ENCODE results near the gene PTPRJ. TPM values are rescaled to one million over a fixed set of nuclear protein-coding genes. Genes with fewer than 3 reads are reported as not detected.

Gene PTPRJ
- total and polyA plus RNA-seq, 2 of the 13 experiments (the other 11 are each of a cell fraction or from before 2014, with no cell fraction given) = 1.0 to 1.2 TPM

- TF ChIP-seq ZNF20 (CRISPR knock-in tag; IDR thresholded peaks at IDR 0.05) (no peak), FOXA1 (IDR thresholded peaks at IDR 0.05) (no peak), FOXA1 (CRISPR knock-in tag; IDR thresholded peaks at IDR 0.05) (no peak), TAF1 (CRISPR knock-in tag; IDR thresholded peaks at IDR 0.05) (no peak), PLSCR1 (CRISPR knock-in tag; IDR thresholded peaks at IDR 0.05; ENCODE audit: borderline replicate concordance) (no peak)
Measured at GRCh38 chr11:48018528-48019216, 38.3 kb downstream of the PTPRJ start (continued).

GRCh38 chr11:48019217-48019584 lies 38.8 kb downstream of the PTPRJ start:
- Histone ChIP-seq H4K20me1 (ENCODE audit: insufficient read depth, low read length) (no peaks in the 10 kb centered on the region), H3K79me2 (ENCODE audit: insufficient read depth, low read length) (no peaks in the 10 kb centered on the region), H2AFZ (ENCODE audit: low read length) (no peak overlapping the region), H3K4me2 (ENCODE audit: low read depth, low read length) (no peak overlapping the region), H3K27me3 (ENCODE audit: control insufficient read depth in 1 of 2, insufficient read depth in 2 of 2, low read length in 2 of 2) (no peaks in the 10 kb centered on the region), H3K9ac (ENCODE audit: insufficient read depth, low read depth, low read length) (no peak overlapping the region), H3K9me3 (ENCODE audit: low read length) (no peaks in the 10 kb centered on the region), H3K27ac (ENCODE audit: extremely low read length, insufficient read depth, low read length) (no peak overlapping the region), H3K4me3 (replicated peaks in 1 of 3; ENCODE audit: insufficient read depth in 1 of 3, low read depth in 2 of 3, low read length in 3 of 3) (no peak overlapping the region), H3K4me1 (ENCODE audit: insufficient read depth, low read length) (no peaks in the 10 kb centered on the region), H3K36me3 (replicated peaks in 1 of 2; ENCODE audit: control insufficient read depth in 1 of 2, insufficient read depth in 2 of 2, low read length in 2 of 2) (no peaks in the 10 kb centered on the region)
- DNase-seq (ENCODE audit: low spot score) (no peak), ATAC-seq (no peak), FAIRE-seq (no peak)
- intact Hi-C loops (cut with micrococcal nuclease; ENCODE audit: unreplicated experiment) (no loop called here), in situ Hi-C loops (cut with HindIII; ENCODE audit: extremely low pct_ligation_motif_present, low pct_unique_long_range_greater_than_20kb) (no loop called here)
- BruUV-seq (replicated peaks) = no TSS peak
- POLR2A ChIA-PET = no interaction called here
- WGBS (ENCODE audit: low lambda C conversion rate) = 60% methylated on average over 6 of the region's 6 CpGs
- CTCF ChIA-PET (ENCODE audit: low intra/inter-chr PET ratio, low total read pairs) = no interaction called here
- TF ChIP-seq ZNF329 (CRISPR knock-in tag; IDR thresholded peaks at IDR 0.05; ENCODE audit: low read depth) (no peak), BCLAF1 (IDR thresholded peaks at IDR 0.05) (no peak), ZNF646 (CRISPR knock-in tag; IDR thresholded peaks at IDR 0.05) (no peak), SP5 (CRISPR knock-in tag; IDR thresholded peaks at IDR 0.05; ENCODE audit: borderline replicate concordance, low read depth) (no peak), KDM1A (CRISPR knock-in tag; IDR thresholded peaks at IDR 0.05) (no peak), EEA1 (CRISPR knock-in tag; IDR thresholded peaks at IDR 0.05; ENCODE audit: borderline replicate concordance) (no peak)
- TF ChIP-seq, protein P1, sequence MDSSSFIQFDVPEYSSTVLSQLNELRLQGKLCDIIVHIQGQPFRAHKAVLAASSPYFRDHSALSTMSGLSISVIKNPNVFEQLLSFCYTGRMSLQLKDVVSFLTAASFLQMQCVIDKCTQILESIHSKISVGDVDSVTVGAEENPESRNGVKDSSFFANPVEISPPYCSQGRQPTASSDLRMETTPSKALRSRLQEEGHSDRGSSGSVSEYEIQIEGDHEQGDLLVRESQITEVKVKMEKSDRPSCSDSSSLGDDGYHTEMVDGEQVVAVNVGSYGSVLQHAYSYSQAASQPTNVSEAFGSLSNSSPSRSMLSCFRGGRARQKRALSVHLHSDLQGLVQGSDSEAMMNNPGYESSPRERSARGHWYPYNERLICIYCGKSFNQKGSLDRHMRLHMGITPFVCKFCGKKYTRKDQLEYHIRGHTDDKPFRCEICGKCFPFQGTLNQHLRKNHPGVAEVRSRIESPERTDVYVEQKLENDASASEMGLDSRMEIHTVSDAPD (CRISPR knock-in tag; IDR thresholded peaks at IDR 0.05) = no peak
